ENCODE data around the gene PRR12.

- no peak for TF ChIP-seq CTCF (tag by site-specific recombination; IDR thresholded peaks at IDR 0.05)
- no peak for TF ChIP-seq TCF7L2 (IDR thresholded peaks at IDR 0.05; ENCODE audit: borderline replicate concordance, low read depth, low read length)
- TF ChIP-seq YY1 (tag by site-specific recombination; IDR thresholded peaks at IDR 0.05) = no peak
- TF ChIP-seq ZFP3 (tag by site-specific recombination; IDR thresholded peaks at IDR 0.05; ENCODE audit: low read depth) = no peak
Measured at GRCh38 chr19:49542446-49542845, 48.5 kb upstream of the PRR12 start.

All from HEK293 (cell line).